SHP77 (cell line): ENCODE measurements around the gene AADACL4.
"Not testable (repeated sequence)": the region's sequence is repeated elsewhere in the genome, so short reads cannot be mapped to it uniquely, and the experiment has no call there.

Source experiments
- DNase-seq, 2 experiments: peaks; one replicate each; lab custom pipeline; 2025; lab: John Stamatoyannopoulos, UW

Gene AADACL4

DNA sequence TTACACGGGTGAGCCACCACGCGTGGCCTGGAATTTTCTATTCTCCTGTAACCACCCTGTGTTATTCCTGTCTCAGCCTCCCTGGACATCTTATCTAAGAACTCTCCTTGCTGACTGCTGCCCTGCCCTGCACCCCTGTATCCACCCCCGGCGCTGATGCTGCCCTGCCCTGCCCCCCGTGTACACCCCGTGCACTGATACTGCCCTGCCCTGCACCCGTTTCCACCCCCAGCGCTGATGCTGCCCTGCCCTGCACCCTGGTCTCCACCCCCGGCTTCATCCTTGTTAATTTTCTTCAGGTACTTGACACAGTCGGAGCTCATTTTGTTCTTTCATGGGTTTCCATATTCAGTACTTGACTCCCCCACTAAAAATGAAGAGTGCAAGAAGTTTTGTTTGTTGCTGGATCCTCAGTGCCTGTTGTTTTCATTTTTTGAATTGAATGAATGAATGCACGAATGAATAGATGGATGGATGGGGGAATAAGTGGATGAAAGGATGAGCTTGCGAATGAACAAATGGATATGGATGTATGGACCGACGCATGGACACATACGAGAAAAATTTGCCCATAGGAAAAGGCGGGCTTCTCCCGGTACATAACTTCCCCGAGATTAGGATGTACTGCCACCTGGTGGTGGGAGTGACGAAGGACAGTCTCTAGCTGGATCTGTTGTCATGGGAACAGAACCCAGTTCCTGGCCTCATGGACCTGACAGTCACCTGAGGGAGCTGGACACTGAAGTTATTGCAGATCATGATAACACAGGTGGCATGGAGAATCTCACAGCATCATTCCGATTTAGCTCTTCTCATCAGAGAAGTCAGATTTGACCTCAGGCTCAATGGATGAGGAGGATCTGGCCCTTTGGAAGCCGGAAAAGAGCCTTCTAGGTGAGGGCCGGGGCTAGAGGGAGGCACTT is 14.9 kb downstream of the AADACL4 start:
- peak; percentile 78 to 88 for DNase-seq

DNA sequence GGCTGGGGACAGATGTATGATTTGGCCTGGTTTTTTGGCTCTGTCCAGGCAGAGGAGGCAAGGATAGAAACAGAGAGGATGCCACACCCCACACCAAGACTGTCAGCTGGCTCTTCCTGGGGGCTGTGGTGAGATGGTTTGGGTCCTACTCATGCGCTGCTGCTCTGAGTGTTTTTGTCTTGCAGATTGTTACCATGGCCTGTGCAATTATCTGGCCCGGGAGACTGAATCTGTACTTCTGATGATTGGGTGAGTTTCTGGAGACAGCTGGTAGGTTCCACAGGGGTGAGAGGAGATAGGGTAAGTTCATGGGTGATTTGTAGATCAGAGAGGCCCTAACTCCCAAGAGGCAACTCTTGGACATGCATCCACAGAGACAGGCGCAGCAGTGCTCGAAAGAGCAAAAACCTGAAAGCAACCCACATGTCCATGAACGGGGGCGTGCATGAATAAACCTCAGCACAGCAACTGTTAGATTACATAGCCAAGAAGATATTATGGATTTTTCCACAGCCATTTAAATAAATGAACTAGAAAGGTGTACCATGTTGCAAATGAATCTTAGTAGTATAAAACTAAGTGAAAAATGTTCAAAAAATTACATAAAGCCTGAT is 17.8 kb downstream of the AADACL4 start:
- DNase-seq = no peak

DNA sequence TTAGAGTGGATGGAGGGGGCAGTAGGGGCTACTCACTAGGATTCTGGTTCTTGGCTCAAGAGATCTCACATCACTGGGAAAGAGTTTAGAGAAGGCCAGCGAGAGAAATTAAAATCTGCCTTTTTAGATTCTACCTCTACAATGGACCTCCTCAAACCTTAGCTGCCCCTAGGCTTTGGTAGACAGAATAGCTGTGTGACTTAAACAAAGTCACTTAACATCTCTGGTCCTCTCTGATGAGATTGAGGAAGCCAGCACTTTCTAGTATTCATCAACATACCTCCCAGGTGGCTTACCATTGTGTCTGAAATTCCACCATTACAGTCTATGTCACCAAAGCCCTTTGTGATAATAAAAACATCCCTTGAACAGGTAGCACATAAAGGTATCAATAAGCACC is 18.7 kb downstream of the AADACL4 start:
- DNase-seq = no peak

DNA sequence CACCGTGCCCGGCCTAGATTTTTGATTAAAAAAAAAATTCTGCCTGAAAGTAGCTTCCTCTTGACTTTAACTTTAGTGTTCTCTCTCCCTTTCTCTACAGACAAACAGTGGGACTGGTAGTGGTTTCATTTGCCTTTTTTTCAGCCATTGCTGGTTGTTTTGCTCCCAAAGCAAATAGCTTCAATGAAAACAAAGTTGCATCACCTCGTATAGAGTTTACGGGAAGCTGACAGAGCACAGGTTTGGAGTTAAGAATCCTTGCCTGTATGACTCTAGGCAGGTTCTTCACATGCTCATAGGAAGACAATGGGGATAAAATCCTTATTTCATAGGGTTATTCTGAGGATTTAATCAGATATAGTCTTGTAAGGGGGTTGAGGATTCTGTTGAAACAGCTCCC is 21.6 kb downstream of the AADACL4 start:
- no peak for DNase-seq

DNA sequence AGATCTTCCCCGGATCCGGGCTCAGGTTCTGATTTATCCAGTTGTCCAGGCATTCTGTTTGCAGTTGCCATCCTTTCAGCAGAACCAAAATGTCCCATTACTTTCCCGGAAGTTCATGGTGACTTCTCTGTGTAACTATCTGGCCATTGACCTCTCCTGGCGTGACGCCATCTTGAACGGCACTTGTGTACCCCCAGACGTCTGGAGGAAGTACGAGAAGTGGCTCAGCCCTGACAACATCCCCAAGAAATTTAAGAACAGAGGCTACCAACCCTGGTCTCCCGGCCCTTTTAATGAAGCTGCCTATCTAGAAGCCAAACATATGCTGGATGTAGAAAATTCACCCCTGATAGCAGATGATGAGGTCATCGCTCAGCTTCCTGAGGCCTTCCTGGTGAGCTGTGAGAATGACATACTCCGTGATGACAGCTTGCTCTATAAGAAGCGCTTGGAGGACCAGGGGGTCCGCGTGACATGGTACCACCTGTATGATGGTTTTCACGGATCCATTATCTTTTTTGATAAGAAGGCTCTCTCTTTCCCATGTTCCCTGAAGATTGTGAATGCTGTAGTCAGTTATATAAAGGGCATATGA is 22.4 kb downstream of the AADACL4 start:
- DNase-seq = no peak

DNA sequence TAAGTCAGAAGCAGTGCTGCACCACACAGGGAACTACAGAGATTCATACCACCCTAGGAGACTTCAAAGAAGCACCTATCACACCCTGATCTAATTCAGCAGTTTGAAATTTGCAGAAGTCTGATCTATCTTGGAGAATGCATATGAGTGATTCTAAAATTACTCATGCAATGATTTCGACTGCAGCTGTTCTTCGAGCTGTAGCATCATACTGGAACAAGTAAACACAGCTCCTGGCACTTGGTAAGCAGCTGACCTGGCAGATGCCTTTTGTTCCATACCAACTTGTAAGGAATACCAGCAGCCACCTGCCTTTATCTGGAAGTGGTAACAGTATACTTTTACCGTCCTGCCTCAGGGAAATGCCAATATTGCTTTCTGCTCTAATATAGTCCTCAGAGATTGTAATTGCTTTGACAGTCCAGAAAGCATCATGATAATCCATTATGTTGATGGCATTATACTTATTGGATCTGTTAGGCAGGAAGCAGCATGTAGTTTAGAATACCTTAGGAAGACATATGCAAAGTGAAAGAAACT is 25.7 kb downstream of the AADACL4 start:
- DNase-seq = peak in 1 of 2 experiments; percentile 17

DNA sequence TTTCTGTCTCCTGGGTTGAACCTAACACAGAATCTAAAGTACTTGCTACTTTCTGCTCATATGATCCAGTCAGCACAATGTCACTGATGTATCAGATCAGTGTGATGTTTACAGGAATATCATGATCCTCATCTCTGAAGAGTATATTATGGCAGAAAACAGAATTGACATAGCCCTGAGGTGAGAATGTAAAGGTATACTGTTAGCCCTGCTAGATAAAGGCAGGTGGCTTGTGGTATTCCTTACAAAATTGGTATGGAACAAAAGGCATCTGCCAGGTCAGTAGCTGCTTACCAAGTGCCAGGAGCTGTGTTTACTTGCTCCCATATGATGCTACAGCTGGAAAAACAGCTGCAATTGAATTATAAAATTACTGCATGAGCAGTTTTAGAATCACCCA is 30.5 kb downstream of the AADACL4 start:
- no peak for DNase-seq

DNA sequence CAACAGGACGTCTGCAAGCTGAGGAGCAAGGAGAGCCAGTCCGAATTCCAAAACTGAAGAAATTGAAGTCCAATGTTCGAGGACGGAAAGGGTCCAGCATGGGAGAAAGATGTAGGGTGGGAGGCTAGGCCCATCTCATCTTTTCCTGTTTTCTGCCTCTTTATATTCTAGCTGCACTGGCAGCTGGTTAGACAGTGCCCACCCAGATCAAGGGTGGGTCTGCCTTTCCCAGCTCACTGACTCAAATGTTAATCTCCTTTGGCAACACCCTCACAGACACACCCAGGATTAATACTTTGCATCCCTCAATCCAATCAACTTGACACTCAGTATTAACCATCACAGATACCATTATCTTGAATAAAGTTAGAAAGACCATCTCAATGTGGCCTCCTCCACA is 32.2 kb downstream of the AADACL4 start:
- DNase-seq = not testable (repeated sequence)

DNA sequence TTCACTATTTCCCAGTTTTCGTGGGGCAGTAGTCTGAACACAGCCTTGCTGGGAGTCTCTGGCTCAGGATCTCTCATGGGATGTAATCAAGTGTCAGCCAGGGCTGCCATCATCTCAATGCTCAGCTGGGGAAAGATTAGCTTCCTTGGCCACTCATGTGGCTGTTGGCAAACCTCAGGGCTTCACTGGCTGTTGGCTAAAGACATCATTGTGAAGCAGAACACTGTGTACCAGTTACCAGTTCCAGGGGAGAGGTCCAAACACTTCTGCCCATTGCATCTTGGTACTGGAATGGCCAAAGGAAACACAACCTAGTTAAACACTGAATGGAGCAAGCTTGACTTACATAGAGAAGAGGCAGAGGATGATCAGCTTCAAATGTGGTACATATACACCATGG is 33.7 kb downstream of the AADACL4 start:
- no peak for DNase-seq

DNA sequence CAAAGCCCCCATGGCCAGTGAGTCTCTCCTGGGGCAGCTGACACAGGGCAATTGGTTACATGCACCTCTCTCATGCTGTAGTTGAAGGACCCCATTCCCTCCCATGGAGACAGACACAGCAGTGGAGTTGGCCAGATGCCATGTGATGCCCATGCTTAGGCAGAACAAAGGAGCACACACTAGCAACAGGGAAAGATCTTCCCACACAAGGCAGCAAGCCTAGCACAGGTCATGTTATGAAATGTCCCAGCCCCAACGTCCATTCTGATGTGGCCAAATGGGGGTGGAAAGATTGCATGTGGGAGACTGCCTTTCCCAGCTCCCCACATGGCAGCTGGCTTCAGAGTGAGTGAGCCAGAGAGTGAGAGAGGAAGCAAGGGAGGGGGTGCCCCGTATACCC is 34.5 kb downstream of the AADACL4 start:
- DNase-seq = no peak

DNA sequence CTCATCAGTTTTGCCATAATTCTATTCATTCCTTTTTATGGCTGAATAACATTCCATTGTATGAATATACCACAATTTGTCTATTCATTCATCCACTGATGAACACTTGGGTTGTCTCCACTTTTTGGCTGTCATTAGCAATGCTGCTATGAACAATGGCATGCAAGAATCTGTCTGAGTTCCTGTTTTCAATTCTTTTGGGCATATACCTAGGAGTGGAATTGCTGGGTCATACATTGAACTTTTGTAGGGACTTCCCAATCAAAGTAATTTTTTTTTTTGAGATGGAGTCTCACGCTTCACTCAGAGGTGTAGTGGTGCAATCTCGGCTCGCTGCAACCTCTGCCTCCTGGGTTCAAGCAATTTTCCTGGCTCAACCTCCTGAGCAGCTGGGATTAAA is 34.9 kb downstream of the AADACL4 start:
- no peak for DNase-seq

DNA sequence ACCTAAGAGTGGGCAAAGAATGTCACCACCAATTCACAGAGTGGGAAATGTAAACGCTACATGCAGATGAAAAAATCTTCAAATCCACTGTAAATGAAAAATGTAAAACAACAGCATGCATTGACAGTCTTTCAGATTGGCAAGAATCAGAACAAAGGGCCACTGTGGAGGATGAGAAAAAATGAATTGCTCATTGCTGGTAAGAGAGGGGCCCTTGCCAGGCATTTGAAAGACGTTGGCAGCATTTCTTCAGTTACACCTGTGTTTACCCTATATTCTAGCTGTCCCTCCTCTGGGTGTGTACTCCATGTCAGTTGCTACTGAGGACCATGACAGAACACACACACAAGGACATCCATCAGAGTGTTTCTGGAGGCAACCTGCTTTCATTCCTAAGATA is 46.3 kb downstream of the AADACL4 start:
- no peak for DNase-seq

DNA sequence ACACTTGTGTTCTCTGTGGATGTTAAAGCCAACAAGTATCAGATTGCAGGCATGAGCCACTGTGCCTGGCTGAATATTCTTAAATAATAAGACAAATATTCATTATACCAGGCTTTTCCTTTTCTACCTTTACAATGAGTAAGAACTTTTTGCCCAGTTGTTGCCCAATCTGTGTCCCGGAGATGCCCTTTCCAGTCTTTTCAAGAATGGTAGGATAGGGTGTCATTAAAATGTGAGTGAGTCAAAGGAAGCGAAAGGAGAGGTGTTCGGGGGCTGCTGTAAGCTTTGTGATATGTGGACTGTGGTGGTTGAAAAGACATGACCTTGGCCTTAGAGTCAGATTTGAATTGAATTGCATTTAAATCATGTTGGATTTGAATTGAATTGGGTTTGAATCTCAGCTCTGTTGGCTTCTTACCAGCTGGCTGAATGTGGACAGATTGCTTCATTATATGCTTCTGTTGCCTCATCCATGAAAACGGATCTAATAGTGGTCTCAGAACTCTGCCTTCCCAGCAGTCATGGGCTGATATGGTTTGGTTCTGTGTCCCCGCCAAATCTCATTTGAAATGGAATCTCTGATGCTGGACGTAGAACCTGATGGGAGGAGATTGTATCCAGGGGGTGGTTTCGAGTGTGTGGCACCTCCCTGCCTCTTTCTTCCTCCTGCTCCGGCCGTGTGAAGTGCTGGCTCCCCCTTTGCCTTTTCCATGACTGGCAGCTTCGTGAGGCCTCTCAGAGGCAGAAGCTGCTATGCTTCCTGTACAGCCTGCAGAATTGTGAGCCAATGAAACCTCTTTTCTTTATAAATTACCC is 49.3 kb downstream of the AADACL4 start:
- DNase-seq = no peak

DNA sequence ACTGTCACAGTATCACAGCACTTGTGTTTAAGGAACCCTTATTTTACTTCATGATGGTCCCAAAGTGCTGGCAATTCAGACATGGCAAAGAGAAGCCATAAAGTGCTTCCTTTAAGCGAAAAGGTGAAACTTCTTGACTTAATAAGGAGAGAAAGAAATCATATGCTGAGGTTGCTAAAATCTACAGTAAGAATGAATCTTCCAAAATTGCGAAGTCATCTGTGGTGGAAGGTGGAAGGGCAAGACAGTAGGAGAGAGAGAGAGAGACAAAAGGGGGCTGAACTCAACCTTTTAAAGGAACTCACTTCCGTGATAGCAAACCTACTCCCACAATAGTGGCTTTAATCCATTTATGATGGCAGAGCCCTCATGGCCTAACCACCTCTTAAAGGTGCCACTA is 52.8 kb downstream of the AADACL4 start:
- no peak for DNase-seq

DNA sequence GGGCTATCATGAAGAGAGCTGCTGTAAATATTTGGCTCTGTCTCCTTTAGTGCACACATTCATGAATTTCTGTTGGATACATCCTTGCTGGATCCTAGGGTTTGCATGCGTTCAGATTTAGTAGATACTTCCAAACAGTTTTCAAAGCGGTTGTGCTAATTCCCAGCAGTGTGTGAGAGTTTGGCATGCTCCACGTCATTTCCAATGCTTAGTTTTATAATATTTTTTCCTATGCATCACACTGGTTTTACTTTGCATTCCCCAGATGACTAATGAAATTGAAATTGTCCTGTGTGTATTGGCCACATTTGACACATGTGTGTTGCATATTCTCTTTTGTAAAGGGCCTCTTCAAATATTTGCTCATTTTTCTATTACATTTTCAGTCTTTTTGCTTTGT is 53.5 kb downstream of the AADACL4 start:
- DNase-seq = no peak

DNA sequence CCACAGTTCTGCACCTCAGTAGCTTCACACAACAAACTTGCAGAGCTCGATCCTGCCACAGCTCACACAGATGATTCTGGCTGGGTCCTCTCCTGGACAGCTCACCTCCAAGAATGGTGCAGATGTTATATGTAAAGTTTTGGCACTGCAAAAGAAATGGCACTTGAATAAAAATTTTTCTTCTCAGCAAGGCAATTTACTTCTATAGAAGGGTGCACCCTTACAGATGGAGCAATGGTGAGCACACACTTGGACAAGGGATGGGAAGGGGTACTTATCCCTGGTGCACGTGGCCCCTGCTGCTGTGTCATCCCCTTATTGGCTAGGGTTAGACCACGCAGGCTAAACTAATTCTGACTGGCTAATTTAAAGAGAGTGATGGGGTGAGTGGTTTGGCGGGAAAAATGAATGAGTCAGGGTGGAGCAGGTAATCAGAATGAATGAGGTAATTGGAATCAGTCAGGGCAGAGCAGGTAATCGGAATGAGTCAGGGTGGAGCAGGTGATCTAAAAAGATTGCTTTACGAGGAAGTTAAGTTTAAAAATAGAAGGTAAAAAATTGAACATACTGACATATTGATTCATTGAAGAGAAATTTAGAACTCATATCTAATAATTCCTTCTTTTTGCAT is 60.1 kb downstream of the AADACL4 start:
- DNase-seq = no peak

DNA sequence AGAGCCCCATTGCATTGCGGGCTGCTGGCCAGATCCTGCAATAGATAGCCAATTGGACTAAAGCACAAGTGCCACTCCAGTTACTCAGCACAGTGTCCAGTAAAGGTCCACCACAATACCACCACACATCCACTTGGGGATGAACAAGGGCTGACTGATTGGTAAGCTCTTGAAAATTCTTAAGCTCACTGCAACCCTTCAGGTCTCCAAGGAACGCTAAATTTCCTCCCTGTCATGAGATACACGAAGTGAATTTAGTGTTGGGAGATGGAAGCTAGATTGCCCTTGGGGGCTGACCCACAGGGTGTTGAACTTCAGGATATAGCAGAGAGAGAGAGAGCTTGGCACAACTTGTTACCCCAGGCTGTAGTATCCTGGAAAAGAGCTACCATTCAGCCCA is 62.2 kb downstream of the AADACL4 start:
- no peak for DNase-seq

DNA sequence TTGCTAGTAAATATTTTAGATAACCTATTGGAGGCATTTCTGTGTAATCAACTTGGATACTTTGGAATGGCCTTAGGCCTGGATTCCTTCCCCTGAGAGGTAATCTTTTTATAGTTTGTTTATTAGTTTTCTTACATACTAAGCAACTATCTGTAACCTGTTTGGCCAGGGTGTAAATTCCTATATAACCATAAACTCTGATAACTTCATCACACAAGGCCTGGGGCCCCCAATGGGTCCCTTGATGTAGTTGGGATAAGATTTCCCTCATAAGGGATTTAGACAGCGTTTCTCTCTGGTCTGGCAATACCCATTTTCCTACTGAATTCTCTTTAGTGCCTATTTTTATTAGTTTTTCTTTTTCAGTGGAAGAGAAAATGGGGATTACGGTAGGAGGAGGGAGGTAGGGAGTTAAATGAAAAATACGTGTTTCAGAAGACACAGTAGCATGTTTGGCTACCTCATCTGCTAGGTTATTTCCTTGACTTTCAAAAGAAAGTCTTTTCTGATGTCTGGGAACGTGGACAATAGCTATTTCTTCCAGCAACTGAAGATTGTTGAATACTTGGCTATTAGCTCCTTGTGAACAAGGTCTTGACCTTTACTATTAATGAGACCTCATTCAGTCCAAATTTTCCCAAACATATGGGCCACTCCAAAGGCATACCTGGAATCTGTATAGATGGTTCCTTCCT is 64.7 kb downstream of the AADACL4 start:
- DNase-seq = no peak

DNA sequence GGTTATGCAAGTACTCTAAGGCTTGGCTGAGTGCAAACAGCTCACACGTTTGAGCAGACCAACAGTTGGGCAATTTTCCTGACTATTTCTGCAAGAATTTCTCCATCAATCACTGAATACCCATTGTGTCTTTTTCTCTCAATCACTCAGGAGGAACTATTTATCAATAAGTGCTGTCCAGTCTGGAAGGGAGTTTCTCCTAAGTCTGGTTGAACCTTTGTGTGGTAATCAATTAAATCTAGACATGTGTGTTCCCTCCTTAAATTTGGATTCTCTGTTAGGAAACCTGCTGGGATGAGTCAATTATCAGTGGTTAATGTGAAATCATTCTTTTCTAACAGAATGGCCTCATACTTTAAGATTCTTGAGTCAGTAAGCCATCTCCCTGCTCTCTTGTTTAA is 65.2 kb downstream of the AADACL4 start:
- DNase-seq = no peak

DNA sequence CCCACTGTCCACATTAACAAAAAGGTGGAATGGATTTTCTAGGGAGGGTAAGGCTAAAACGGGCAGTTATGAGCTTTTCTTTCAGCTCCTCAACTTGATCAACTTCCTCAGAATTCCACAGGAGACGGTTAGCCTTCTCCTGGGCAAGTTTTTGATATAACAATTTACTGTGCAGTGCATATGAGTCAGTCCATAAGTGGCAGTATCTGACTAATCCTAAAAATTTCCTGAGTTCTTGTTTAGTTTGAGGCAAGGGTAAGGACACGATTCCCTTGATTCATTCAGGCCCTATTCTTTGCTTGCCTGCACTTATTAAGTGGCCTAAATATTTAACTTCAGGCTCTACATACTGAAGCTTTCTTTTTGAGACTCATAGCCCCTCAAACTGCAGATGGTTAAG is 65.8 kb downstream of the AADACL4 start:
- DNase-seq = no peak

DNA sequence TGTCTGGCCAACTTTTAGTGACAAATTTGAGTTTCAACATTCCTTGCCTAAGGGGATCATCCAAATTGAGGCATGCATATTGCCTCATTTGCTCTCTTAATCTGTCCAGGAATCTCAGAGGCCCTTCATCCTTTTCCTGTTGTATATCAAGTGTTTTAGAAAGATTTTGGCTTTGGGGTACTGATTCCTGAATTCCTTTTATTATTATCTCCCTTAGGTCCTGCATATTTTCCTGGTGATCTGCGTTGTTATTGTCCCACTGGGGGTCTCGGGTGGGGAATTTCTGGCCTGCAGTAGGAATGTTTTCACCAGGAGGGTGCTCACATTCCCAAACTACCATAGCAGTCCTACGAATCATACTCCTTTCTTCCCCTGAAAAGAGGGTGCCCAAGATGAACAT is 67.7 kb downstream of the AADACL4 start:
- DNase-seq = no peak
